GM12873 (cell line): ENCODE measurements around the gene MYO16.
A peak's percentile ranks its signal among the peaks of the same experiment; 100 is the strongest.

Experiments
- TF ChIP-seq, protein P1 (sequence below): IDR thresholded peaks from 2 replicates; pipeline ENCODE4 v1.5.1; 2012; ENCODE audit warnings: low read depth, mild to moderate bottlenecking, moderate library complexity, low read length, control low read depth; ENCODE audit not compliant: insufficient read depth; ENCODE audit errors: missing control alignments

The MYO16 gene

DNA sequence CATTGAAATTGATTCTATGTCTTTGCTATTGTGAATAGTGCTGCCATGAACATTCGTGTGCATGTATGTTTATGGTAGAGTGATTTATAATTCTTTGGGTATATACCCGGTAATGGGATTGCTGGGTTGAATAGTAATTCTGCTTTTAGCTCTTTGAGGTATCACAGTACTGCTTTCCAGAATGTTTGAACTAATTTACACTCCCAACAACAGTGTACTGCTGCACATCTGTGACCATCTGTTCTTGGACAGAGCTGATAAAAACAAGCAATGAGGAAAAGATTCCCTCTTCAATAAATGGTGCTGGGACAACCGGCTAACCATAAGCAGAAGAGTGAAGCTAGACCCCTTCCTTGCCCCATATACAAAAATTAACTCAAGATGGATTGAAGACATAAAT, 231.0 kb downstream of the MYO16 start:
- TF ChIP-seq, protein P1, sequence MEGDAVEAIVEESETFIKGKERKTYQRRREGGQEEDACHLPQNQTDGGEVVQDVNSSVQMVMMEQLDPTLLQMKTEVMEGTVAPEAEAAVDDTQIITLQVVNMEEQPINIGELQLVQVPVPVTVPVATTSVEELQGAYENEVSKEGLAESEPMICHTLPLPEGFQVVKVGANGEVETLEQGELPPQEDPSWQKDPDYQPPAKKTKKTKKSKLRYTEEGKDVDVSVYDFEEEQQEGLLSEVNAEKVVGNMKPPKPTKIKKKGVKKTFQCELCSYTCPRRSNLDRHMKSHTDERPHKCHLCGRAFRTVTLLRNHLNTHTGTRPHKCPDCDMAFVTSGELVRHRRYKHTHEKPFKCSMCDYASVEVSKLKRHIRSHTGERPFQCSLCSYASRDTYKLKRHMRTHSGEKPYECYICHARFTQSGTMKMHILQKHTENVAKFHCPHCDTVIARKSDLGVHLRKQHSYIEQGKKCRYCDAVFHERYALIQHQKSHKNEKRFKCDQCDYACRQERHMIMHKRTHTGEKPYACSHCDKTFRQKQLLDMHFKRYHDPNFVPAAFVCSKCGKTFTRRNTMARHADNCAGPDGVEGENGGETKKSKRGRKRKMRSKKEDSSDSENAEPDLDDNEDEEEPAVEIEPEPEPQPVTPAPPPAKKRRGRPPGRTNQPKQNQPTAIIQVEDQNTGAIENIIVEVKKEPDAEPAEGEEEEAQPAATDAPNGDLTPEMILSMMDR: no peak

DNA sequence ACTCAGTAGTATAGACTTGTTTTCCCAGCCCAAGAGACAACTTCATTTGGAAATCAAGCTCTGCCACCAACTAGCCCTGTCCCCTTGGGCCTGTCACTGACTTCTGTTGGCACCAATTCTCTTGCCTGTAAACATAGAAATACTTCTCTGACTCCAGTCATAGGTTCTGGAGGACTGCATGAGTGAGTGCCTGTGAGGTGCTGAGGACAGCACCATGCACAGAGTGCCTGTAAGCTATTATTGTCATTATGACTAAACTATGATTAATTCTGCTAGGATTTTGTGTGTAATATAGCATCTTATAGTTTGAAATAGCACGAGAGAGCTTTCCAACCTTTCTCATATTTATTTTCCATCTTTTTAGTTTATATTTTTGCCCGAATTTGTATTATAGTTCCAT, 247.9 kb downstream of the MYO16 start:
- TF ChIP-seq, protein P1: no peak

DNA sequence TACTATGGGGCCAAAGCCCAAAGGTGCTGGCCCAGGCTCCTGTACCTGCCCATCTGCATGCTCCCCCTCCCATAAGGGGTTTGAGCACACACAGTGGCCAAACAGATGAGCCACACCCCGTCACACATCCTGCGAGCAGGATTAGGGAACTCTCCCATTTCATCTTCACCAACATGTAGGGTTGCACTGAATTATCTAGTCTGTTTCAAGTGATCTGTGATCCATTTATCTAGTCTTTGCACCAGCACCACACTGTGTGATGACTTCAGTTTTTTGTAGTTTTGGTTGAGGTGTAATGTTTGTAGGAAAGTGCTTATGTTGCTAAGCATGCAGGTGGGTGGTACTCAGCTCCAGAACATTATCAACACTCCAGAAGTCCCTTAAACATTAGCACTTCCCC, 249.3 kb downstream of the MYO16 start:
- TF ChIP-seq, protein P1: no peak

DNA sequence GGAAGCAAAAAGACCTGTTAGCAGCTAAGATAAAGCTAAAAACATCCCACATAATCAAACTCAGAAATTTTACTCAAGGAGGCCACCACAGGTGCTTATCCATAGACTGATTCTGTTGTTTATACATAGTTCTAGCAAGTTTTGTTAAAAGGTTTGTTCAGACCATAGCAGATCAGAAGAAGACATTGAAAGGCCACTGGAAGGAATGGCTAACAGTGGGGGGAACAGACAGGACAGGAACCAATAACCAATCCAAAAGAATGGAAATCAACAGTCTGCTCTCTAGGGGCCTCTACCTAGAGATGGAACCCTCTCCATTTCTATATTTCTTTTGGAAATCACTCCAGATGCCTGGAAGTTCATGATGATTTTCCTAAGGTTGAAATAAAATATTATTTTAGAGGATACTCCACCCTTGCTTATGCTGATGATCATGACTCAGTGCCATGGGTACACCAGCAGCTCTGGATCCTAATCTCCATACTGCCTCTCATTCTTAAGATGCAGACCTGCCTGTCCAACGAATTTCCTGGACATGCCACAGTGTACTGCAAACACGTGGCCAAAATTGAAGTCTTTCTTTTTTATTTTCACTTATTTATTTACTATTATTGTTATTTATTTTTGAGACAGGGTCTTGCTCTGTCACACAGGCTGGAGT, 260.0 kb downstream of the MYO16 start:
- TF ChIP-seq, protein P1: no peak

DNA sequence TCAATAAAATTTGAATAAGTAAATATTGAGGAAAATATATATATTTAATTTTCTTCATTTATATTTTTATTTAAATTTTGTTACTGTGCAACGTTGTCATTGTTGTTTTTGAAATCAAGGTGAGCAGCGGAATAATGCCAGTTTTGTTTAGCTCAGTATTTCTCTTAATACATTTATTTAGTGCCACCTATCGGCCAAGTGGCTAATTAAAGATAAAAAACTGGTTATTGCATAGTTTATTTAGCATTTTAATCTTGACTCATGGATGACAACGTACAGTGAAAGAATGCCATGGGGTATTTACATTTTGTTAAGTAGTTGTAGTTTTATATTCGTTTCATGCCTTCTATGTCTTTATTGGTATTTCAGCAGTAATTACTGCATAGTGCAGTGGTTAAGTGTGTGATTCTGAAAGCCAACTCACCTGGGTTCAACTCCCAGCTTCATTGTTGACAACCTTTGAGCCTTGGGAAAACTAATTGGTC, 265.9 kb downstream of the MYO16 start:
- TF ChIP-seq, protein P1: peak; percentile 41

- TF ChIP-seq, protein P1: no peak
Observed at GRCh38 chr13:108897955-108898354, 268.5 kb downstream of the MYO16 start.

DNA sequence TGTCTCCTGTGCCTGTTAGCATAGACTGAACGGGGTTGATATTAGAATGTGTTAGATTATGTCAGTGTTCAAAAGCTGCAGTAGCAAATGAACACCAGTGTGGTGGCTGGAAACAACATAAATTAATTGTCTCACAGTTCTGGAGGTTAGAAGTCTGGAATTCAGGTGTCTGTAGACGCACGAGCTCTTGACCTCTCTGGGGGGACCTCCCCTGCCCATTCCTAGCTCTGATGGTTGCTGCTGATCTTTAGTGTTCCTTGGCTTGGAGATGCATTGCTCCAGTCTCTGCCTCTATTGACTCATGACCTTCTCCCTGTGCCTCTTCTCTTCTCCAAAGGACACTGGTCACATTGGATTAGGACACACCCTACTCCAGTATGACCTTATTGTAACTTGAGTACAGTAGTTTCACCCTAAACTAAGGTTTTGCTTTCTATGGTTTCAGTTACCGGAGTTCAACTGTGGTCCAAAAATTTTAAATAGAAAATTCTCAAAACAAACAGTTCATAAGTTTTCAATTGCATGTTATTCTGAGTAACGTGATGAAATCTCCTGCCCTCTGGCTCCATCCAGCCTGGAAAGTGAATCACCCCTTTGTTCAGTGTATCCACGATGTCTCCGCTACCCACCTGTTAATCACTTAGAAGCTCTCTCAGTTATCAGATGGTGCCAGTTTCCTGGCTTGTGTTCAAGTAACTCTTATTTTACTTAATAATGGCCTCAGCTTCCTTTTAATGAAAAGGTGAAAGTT, 273.2 kb downstream of the MYO16 start:
- TF ChIP-seq, protein P1: no peak
